HG03460 (cell line): Measurements from ENCODE around the gene PLAU.
"Not testable (repeated sequence)": the region's sequence is repeated elsewhere in the genome, so short reads cannot be mapped to it uniquely, and the experiment has no call there.

Experiments used
- ATAC-seq: cut with Tn5 transposase; IDR thresholded peaks from one replicate; pipeline ENCODE4 v1.9.1; 2021; ENCODE audit not compliant: unreplicated experiment

Gene PLAU

GRCh38 chr10:73897693-73898092 lies 13.2 kb upstream of the PLAU start:
- no peak for ATAC-seq

- no peak for ATAC-seq
Measured at GRCh38 chr10:73898730-73899410, 12.1 kb upstream of the PLAU start.

DNA sequence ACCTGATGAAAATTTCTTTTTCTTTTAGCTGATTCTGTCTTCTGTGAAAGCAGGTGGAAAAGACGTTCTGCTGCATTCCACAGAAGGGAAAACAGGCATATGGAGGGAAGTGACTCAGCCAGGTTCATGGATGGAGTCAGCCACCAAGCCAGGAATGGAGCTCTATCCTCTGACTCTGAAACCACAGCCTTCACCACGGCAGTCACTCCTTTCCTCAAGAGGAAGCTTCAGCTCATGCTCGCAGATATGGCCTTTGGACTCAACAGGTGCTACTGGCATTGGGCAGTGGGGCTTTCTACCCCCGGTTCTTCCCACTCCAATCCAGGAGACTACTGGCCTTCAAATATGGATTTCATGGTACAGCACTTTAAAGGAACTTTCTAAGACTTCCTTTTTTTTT lies 11.5 kb upstream of the PLAU start:
- no peak for ATAC-seq

DNA sequence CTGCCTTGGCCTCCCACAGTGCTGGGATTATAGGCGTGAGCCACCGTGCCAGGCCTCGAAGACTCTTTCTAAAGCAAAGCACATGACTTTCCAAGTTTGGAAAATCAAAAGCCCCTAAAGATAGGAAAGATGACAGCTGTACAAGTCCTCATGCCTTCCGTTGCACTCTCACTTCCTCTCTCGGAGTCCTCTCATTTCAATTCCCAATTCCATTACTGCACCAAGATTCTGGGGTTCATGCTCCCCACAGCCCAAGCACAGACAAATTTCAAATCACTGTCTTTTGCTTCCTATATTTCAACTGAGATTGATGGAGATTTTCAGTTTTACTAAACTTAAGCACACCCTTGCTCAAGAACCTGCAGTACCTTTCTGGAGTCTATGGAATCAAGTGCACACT lies 10.9 kb upstream of the PLAU start:
- no peak for ATAC-seq

GRCh38 chr10:73901261-73901660 lies 9.7 kb upstream of the PLAU start:
- no peak for ATAC-seq

DNA sequence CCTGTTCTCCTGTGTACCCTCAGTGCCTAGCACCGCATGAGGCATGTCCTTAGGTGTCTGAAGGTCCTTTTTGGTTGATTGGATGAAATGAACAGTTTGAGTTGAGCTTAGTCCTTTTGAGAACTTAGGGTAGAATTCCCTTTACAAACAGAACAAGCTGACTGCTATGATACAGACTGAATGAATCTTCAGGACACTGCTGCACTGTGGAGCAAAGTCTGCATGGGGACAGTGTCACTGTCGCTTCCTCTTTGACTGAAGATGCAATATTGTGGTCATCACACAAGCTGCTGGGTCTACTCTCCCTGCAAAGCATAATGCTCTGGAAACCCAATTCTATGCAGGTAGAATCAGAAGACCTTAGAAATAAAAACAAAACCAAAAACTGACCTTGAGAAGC lies 8.6 kb upstream of the PLAU start:
- no peak for ATAC-seq

DNA sequence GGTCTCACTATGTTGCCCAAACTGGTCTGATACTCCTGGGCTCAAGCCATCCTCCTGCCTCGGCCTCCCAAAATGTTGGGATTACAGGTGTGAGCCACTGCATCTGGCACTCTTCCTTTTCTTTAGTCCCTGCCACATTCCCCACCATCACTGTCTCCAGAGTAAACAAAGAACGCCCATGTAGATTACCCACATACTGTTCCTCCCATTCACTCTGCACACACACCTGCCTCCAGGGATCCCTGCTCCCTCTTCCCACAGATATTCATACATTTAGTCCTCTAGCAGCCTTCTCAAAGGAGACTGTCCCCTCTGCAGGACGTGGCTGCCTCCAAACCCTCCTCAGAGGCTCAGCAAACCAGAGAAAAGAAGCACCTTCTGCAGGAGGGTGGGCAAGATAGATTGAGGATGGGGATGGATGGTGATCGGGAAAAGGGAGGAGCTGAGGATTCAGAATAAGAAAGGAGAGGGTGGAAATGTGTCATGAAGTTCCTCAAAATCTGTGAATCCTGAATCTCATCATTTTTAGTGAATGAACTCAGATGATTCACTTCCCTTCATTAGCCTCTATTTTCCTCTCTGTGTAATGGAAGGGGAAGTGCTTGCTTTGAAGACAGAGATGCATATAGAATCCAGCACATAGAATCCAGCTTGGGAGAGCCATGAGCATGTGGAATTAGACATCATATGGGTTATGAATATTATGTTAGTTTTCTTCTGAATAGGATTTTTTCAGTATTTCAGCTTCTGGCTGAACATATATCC lies 5.5 kb upstream of the PLAU start:
- no peak for ATAC-seq

DNA sequence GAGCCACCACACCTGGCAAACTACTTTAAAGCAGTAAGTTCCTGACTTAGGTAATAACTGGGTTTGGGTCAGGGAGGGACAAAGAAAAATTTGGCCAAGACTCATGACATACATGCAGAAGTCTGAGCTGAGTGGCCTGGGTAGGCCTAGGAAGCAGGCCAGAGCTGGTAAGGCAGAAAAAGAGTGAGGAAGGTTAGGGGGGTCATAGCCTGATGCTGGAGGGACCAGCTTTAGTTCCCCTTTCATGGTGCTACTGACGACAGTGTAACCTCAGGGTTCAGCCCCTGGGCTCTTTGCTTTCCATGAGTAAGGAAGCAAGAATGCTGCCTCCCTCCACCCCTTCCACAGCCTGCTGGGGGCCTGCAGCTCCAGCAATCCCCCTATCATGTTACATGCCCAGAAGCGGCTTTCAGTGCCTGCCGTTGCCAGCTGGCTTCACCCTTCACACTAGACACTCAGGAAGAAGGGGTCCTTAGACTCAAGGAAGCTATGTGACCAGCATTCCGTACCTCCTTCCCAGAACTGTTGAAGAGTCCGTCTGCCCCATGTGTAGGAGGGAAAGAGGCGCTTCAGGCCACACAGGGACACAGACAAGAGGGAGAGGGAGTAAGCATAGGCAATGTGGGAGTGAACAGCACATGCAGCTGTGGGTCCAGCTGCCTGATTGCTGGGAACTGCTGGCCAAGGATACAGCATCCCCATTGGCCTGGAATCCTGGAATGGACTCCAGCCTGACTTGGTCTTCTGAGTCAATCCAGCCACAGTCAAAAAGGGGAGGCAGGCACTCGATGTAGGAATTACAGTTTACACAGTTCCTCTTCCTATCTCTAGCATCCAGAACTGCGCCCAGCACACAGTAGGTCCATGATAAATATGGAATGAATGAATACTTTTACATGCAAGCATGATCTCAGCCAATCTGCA lies 4.1 kb upstream of the PLAU start:
- ATAC-seq = no peak

- ATAC-seq = no peak
Measured at GRCh38 chr10:73907841-73908517, 3.0 kb upstream of the PLAU start.

DNA sequence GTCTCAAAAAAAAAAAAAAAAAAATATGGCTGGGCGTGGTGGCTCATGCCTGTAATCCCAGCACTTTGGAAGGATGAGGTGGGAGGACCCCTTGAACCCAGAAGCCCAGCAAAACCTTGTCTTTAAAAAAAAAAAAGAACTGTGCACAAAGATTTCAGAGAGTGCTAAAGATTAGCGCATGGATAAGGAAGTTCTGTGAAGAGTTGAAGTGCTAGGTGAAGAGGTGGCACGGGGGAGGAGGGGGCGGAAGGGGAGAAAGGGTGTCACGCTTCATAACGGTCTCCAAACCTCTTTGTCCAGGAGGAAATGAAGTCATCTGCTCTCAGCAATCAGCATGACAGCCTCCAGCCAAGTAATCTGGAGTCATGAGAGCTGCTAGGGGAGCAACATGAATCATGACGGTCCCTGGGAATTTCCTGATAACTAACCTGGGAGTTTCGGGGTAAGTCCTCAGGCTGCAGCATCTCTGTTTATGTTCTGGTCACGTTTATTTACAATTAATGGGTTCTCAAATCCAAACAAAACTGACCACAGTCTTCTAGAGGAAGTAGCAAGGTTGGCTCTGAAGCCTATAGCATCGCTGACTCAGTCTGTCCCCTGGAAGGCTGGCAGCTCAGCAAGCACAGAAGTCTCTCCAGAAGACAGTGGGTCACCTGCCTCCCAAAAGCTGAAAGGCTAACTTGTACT lies 1.9 kb upstream of the PLAU start:
- peak; percentile 44 for ATAC-seq

DNA sequence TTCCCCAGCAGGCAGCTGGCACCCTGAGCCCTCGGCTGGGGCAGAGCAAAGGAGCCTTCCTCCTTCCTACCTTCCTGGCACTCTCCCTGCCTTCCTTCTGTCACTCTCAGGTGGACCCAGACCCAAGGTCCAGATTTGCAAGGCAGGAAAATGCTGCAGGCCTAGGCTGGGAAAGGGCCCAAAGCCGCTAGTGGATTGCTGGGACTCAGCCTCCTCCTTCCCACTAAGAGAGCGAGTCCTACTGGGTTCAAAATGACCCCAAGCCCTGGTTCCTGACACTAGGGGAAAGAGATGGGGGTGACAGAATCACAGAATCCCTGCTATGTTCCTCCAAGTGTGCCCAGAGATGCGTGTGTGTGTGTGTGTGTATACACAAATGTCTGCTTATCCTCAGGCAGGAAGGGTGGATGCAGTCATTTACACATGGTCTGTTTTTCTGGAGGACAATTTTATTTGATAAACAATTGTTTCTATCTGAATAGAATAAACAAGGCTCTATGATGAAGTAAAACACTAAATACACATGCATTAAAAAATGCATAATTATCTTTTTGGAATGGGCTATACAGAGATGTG lies 1.3 kb upstream of the PLAU start:
- no peak for ATAC-seq

- ATAC-seq = no peak
Measured at GRCh38 chr10:73910401-73910763, 550 bp upstream of the PLAU start.

DNA sequence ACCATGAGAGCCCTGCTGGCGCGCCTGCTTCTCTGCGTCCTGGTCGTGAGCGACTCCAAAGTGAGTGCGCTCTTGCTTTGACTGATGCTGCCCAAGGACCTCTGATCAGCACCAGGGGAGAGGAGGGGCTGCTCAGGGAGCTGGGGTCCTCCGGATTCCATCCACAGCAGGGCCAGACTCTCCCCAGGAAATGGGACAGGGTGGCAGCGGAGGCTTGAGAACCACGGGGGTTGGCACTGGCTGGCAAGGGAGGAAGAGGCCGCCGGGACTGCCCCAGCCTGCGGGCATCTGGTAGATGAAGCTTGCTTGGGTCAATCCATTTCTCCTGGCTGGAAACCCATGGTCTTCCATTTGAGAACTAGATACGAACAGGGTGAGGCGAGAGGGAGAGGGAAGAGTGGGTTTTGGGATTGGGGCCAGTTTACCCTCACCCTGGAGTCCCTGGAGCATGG lies 647 bp downstream of the PLAU start:
- ATAC-seq = no peak

DNA sequence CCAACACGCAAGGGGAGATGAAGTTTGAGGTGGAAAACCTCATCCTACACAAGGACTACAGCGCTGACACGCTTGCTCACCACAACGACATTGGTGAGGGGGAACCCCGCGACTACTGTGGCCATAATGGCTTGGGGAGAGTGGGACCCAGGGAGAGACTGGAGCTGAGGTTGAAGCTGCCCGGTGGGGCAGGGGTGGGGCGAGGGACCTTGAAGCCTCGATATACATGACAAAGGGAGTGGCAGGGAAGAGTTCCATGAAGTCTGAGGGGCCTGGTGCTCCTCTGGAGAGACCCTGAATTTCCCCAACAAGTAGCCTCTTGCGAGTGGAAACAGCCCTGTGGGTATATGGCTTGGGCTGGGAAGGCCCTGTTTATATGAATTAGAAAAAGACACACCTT lies 3.1 kb downstream of the PLAU start:
- ATAC-seq = no peak

GRCh38 chr10:73915206-73915851 lies 4.4 kb downstream of the PLAU start:
- no peak for ATAC-seq

- no peak for ATAC-seq
Measured at GRCh38 chr10:73916761-73917470, 6.0 kb downstream of the PLAU start.

DNA sequence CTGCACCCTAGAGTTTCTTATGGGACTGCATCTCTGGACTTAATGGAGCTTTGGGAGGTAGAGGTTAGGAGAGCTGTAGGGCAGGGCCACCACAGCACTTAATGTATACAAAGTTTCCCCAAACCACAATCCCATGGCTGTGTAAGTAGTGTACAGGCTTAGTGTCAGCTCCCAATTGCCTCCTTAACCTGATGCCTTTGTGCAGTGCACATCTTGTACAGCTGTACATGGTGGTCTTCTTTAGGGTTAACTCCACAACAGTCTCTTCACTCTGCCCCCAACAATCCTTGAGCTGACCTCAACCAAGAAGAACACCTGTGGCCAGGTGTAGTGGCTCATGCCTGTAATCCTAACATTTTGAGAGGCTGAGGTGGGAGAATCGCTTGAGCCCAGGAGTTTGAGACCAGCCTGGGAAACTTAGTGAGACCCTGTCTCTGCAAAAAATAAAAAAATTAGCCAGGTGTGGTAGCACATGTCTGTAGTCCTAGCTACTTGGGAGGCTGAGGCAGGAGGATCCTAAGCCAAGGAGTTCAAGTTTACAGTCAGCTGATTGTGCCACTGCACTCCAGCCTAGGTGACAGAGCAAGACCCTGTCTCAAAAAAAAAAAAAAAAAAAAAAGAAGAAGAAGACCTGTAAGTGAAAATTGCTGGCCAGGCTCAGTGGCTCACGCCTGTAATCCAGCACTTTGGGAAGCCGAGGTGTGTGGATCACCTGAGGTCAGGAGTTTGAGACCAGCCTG lies 6.8 kb downstream of the PLAU start:
- no peak for ATAC-seq

DNA sequence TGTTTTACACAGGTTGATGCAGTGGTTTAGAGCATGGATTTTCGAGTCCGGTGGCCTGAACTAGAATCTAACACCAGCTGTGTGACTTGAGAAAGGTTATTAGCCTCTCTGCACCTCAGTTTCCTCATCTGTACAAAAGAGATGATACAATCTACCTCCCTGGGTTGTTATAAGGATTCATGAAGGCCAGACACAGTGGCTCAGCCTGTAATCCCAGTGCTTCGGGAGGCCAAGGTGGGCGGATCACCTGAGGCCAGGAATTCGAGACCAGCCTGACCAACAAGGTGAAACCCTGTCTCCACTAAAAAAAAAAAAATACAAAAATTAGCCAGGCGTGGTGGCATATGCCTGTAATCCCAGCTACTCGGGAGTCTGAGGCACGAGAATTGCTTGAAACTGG lies 8.5 kb downstream of the PLAU start:
- ATAC-seq = not testable (repeated sequence)
